Measurements from ENCODE around the gene CCDC54.

The CCDC54 gene

GRCh38 chr3:107414325-107414964 is 37.2 kb downstream of the CCDC54 start:
- in situ Hi-C loops (cut with HindIII; ENCODE audit: low sequenced_read_pairs), result no loop called here
- no peak for TF ChIP-seq CTCF (IDR thresholded peaks at IDR 0.05; ENCODE audit: low read depth, low read length, missing control alignments)
- H3K4me3 ChIP-seq (ENCODE audit: low read depth, low read length), result no peak overlapping the region
- DNase-seq (ENCODE audit: low read depth), result no peak

GRCh38 chr3:107416138-107416537 is 38.9 kb downstream of the CCDC54 start:
- no peak overlapping the region for H3K4me3 ChIP-seq (ENCODE audit: low read depth, low read length)
- DNase-seq (ENCODE audit: low read depth), result no peak
- no peak for TF ChIP-seq CTCF (IDR thresholded peaks at IDR 0.05; ENCODE audit: low read depth, low read length, missing control alignments)
- in situ Hi-C loops (cut with HindIII; ENCODE audit: low sequenced_read_pairs), result no loop called here

GRCh38 chr3:107416886-107417285 is 39.6 kb downstream of the CCDC54 start:
- in situ Hi-C loops (cut with HindIII; ENCODE audit: low sequenced_read_pairs), result no loop called here
- TF ChIP-seq CTCF (IDR thresholded peaks at IDR 0.05; ENCODE audit: low read depth, low read length, missing control alignments), result no peak
- DNase-seq (ENCODE audit: low read depth), result no peak
- H3K4me3 ChIP-seq (ENCODE audit: low read depth, low read length), result no peak overlapping the region

- in situ Hi-C loops (cut with HindIII; ENCODE audit: low sequenced_read_pairs), result no loop called here
- TF ChIP-seq CTCF (IDR thresholded peaks at IDR 0.05; ENCODE audit: low read depth, low read length, missing control alignments), result peak; percentile 66
- peak; percentile 68 for DNase-seq (ENCODE audit: low read depth)
- no peak overlapping the region for H3K4me3 ChIP-seq (ENCODE audit: low read depth, low read length)
These were observed 44.0 kb downstream of the CCDC54 start for GRCh38 chr3:107421170-107421792.

- no peak for DNase-seq (ENCODE audit: low read depth)
- in situ Hi-C loops (cut with HindIII; ENCODE audit: low sequenced_read_pairs), result no loop called here
- TF ChIP-seq CTCF (IDR thresholded peaks at IDR 0.05; ENCODE audit: low read depth, low read length, missing control alignments), result no peak
- no peak overlapping the region for H3K4me3 ChIP-seq (ENCODE audit: low read depth, low read length)
These were observed 44.6 kb downstream of the CCDC54 start for GRCh38 chr3:107421881-107422280.

GRCh38 chr3:107425033-107425432 is 47.8 kb downstream of the CCDC54 start:
- DNase-seq (ENCODE audit: low read depth), result no peak
- in situ Hi-C loops (cut with HindIII; ENCODE audit: low sequenced_read_pairs), result no loop called here

More at GRCh38 chr3:107425033-107425432, 47.8 kb downstream of the CCDC54 start:
- no peak overlapping the region for H3K4me3 ChIP-seq (ENCODE audit: low read depth, low read length)
- no peak for TF ChIP-seq CTCF (IDR thresholded peaks at IDR 0.05; ENCODE audit: low read depth, low read length, missing control alignments)
